Brain microvascular endothelial cell (primary cell): ENCODE results near the gene RALGAPA1.
A peak's percentile ranks its signal among the peaks of the same experiment; 100 is the strongest.

Experiments
- DNase-seq: peaks from one replicate; pipeline ENCODE4 v3.0.0-alpha.2; 2020
- H3K27ac ChIP-seq: fragments of 250-450 bp; sonication (Bioruptor Pico); 2 replicates; pipeline ENCODE4 v1.5.1; 2020; ENCODE audit warnings: mild to moderate bottlenecking, moderate library complexity
- H3K27me3 ChIP-seq: fragments of 250-450 bp; sonication (Bioruptor Pico); replicated peaks from 2 replicates; pipeline ENCODE4 v1.5.1; 2020; ENCODE audit warnings: mild to moderate bottlenecking
- H3K36me3 ChIP-seq: fragments of 250-450 bp; sonication (Bioruptor Pico); replicated peaks from 2 replicates; pipeline ENCODE4 v1.5.1; 2020; ENCODE audit warnings: mild to moderate bottlenecking
- H3K4me3 ChIP-seq: 2 replicates; pipeline ENCODE4 v1.5.1; 2011; ENCODE audit warnings: low read depth, mild to moderate bottlenecking, control low read depth, low read length, moderate library complexity
- CTCF ChIP-seq: IDR thresholded peaks from 2 replicates; pipeline ENCODE4 v1.5.1; 2011; ENCODE audit warnings: low read depth, mild to moderate bottlenecking, moderate library complexity, low read length, control low read depth, inconsistent platforms; ENCODE audit errors: missing control alignments
- in situ Hi-C: cut with HindIII; loops from 2 replicates; pipeline ENCODE4 v1.10.0; 2017; ENCODE audit warnings: low sequenced_read_pairs, low pct_ligation_motif_present

Gene RALGAPA1

GRCh38 chr14:35578135-35578534, 231.0 kb downstream of the RALGAPA1 start:
- no peak overlapping the region for H3K4me3 ChIP-seq
- no peak for DNase-seq
- no peak for TF ChIP-seq CTCF
- no peaks in the 10 kb centered on the region for H3K36me3 ChIP-seq
- H3K27me3 ChIP-seq: no peaks in the 10 kb centered on the region
- no peak overlapping the region for H3K27ac ChIP-seq
- in situ Hi-C loops: no loop called here

GRCh38 chr14:35576856-35577255, 232.2 kb downstream of the RALGAPA1 start:
- in situ Hi-C loops: no loop called here
- H3K27me3 ChIP-seq: no peaks in the 10 kb centered on the region
- H3K27ac ChIP-seq: no peak overlapping the region
- H3K4me3 ChIP-seq: no peak overlapping the region
- DNase-seq: no peak
- H3K36me3 ChIP-seq: no peaks in the 10 kb centered on the region
- no peak for TF ChIP-seq CTCF

- in situ Hi-C loops: no loop called here
- peak; percentile 1 for DNase-seq
- Histone ChIP-seq H3K27me3 (no peaks in the 10 kb centered on the region), H3K27ac (no peak overlapping the region), H3K4me3 (no peak overlapping the region), H3K36me3 (no peaks in the 10 kb centered on the region)
- TF ChIP-seq CTCF: no peak
These were observed 232.8 kb downstream of the RALGAPA1 start for GRCh38 chr14:35576260-35576659.

GRCh38 chr14:35573911-35574310, 235.2 kb downstream of the RALGAPA1 start:
- no peaks in the 10 kb centered on the region for H3K27me3 ChIP-seq
- TF ChIP-seq CTCF: no peak
- no peak for DNase-seq
- no peaks in the 10 kb centered on the region for H3K36me3 ChIP-seq
- H3K4me3 ChIP-seq: no peak overlapping the region
- H3K27ac ChIP-seq: no peak overlapping the region
- in situ Hi-C loops: no loop called here

GRCh38 chr14:35571598-35571997, 237.5 kb downstream of the RALGAPA1 start:
- Histone ChIP-seq H3K4me3 (no peak overlapping the region), H3K27me3 (no peaks in the 10 kb centered on the region), H3K36me3 (no peaks in the 10 kb centered on the region), H3K27ac (no peak overlapping the region)
- in situ Hi-C loops: no loop called here
- no peak for DNase-seq
- TF ChIP-seq CTCF: no peak

- no peaks in the 10 kb centered on the region for H3K27me3 ChIP-seq
- DNase-seq: no peak
- no peak overlapping the region for H3K27ac ChIP-seq
- H3K4me3 ChIP-seq: no peak overlapping the region
- no peak for TF ChIP-seq CTCF
- no peaks in the 10 kb centered on the region for H3K36me3 ChIP-seq
- in situ Hi-C loops: no loop called here
These were observed 243.1 kb downstream of the RALGAPA1 start for GRCh38 chr14:35565871-35566464.
